Neural crest cell (in vitro differentiated cells): ENCODE data around the gene EPB41L4B. TPM values are rescaled to one million over a fixed set of nuclear protein-coding genes. Genes with fewer than 3 reads are reported as not detected.

Experiments used
- DNase-seq: peaks from one replicate; pipeline ENCODE4 v3.0.0; 2021; ENCODE audit warnings: low read depth, mixed read lengths, low spot score
- H3K27ac Mint-ChIP-seq: one replicate; pipeline ENCODE4 v1.8.0; 2021; ENCODE audit warnings: mild to moderate bottlenecking, mixed read lengths; ENCODE audit not compliant: unreplicated experiment
- H3K27me3 Mint-ChIP-seq: 2 replicates; pipeline ENCODE4 v1.8.0; 2021; ENCODE audit warnings: low read depth, mild to moderate bottlenecking, mixed read lengths
- H3K36me3 Mint-ChIP-seq: 2 replicates; pipeline ENCODE4 v1.8.0; 2021; ENCODE audit warnings: low read depth, mild to moderate bottlenecking, mixed read lengths
- H3K4me1 Mint-ChIP-seq: 2 replicates; pipeline ENCODE4 v1.8.0; 2021; ENCODE audit warnings: mixed read lengths
- H3K4me3 Mint-ChIP-seq: one replicate; pipeline ENCODE4 v1.8.0; 2021; ENCODE audit warnings: mild to moderate bottlenecking, mixed read lengths
- H3K9me3 Mint-ChIP-seq: 2 replicates; pipeline ENCODE4 v1.8.0; 2021; ENCODE audit warnings: mixed read lengths
- total RNA-seq: library from RNA; stranded (reverse); gene quantifications from 2 replicates; pipeline ENCODE4 v1.2.1, GENCODE V29; 2021
- TF ChIP-seq, protein P1 (sequence below): fragments of 200-600 bp; sonication (generic); conservative IDR thresholded peaks from 2 replicates; pipeline ENCODE4 v1.5.0; 2021; ENCODE audit warnings: antibody characterized with exemption, mild to moderate bottlenecking

The EPB41L4B gene
- total RNA-seq, 1 donor from 2014 or later: 1.4 TPM

DNA sequence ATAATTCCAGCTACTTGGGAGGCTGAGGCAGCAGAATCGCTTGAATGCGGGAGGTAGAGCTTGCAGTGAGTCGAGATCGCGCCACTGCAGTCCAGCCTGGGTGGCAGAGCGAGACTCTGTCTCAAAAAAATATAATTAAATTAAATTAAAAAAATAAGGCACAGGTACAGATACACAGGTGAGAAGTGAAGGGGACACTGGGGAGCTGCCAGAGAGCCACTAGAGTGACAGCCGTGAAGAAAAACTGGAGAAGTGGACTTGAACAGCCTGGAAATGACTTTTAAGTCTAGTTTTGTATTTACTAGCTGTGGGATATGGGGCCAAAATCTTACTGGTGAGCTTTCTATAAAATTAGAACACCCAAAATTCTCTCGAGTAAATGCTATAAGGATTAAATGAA lies 15.1 kb downstream of the EPB41L4B start:
- Mint-ChIP-seq H3K27me3 (peaks cover 4% of the 10 kb centered on the region), H3K27ac (no peak overlapping the region), H3K36me3 (no peaks in the 10 kb centered on the region), H3K9me3 (no peaks in the 10 kb centered on the region), H3K4me3 (no peak overlapping the region), H3K4me1 (peaks cover 6% of the 10 kb centered on the region)
- no peak for DNase-seq
- TF ChIP-seq, protein P1, sequence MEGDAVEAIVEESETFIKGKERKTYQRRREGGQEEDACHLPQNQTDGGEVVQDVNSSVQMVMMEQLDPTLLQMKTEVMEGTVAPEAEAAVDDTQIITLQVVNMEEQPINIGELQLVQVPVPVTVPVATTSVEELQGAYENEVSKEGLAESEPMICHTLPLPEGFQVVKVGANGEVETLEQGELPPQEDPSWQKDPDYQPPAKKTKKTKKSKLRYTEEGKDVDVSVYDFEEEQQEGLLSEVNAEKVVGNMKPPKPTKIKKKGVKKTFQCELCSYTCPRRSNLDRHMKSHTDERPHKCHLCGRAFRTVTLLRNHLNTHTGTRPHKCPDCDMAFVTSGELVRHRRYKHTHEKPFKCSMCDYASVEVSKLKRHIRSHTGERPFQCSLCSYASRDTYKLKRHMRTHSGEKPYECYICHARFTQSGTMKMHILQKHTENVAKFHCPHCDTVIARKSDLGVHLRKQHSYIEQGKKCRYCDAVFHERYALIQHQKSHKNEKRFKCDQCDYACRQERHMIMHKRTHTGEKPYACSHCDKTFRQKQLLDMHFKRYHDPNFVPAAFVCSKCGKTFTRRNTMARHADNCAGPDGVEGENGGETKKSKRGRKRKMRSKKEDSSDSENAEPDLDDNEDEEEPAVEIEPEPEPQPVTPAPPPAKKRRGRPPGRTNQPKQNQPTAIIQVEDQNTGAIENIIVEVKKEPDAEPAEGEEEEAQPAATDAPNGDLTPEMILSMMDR: no peak

GRCh38 chr9:109304347-109304746 lies 16.5 kb downstream of the EPB41L4B start:
- H3K27ac Mint-ChIP-seq: no peak overlapping the region

GRCh38 chr9:109303900-109304299 lies 17.0 kb downstream of the EPB41L4B start:
- H3K4me3 Mint-ChIP-seq: no peak overlapping the region
- DNase-seq: no peak
- H3K27me3 Mint-ChIP-seq: peaks cover 1% of the 10 kb centered on the region
- H3K4me1 Mint-ChIP-seq: no peaks in the 10 kb centered on the region
- no peaks in the 10 kb centered on the region for H3K36me3 Mint-ChIP-seq
- no peak overlapping the region for H3K27ac Mint-ChIP-seq
- H3K9me3 Mint-ChIP-seq: no peaks in the 10 kb centered on the region
- TF ChIP-seq, protein P1: no peak

More at GRCh38 chr9:109304347-109304746, 16.5 kb downstream of the EPB41L4B start:
- TF ChIP-seq, protein P1: no peak
- H3K4me3 Mint-ChIP-seq: no peak overlapping the region
- DNase-seq: no peak
- no peaks in the 10 kb centered on the region for H3K4me1 Mint-ChIP-seq
- no peaks in the 10 kb centered on the region for H3K27me3 Mint-ChIP-seq
- H3K36me3 Mint-ChIP-seq: no peaks in the 10 kb centered on the region
- H3K9me3 Mint-ChIP-seq: no peaks in the 10 kb centered on the region

DNA sequence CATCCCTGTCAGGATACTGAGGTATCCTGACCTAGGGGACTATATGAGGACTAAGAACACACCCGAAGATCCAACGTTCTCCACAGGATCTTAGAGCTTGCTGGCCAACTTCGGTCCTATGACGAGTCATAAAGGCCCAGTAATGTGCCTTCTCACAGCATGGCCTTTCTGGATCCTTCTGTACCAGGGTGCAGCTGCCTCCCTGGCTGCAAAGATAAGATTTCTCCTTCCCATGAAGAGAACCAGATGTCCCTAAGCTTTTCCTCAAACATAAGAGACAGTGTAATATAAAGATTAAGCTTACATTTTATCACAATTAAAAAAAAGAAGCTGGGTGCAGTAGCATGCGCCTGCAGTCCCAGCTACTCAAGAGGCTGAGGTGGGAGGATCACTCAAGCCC lies 18.3 kb downstream of the EPB41L4B start:
- TF ChIP-seq, protein P1: no peak
- DNase-seq: no peak
- Mint-ChIP-seq H3K4me1 (no peaks in the 10 kb centered on the region), H3K36me3 (no peaks in the 10 kb centered on the region), H3K27ac (no peak overlapping the region), H3K9me3 (no peaks in the 10 kb centered on the region), H3K27me3 (peaks cover 2% of the 10 kb centered on the region), H3K4me3 (no peak overlapping the region)

DNA sequence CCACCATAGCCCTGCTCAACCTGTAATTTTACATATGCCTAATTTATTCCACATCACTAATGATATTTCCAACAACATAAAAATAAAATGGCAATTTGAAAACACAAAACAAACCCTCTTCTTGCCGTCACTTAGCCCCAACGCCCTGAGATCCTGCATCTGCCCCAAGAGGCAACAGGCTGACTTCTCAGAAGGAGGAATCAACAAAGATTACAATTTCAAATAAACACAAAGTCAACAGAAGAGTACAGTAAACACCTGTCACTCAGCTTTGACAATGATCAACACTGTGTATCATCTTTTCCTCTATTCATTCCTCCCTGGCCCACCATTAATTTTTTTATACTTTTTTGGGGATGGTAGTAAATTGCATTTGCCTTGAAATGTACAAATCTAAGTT lies 19.8 kb downstream of the EPB41L4B start:
- no peak for DNase-seq
- H3K9me3 Mint-ChIP-seq: no peaks in the 10 kb centered on the region
- H3K27ac Mint-ChIP-seq: no peak overlapping the region
- H3K27me3 Mint-ChIP-seq: peaks cover 2% of the 10 kb centered on the region
- H3K36me3 Mint-ChIP-seq: no peaks in the 10 kb centered on the region
- H3K4me3 Mint-ChIP-seq: no peak overlapping the region
- no peaks in the 10 kb centered on the region for H3K4me1 Mint-ChIP-seq
- TF ChIP-seq, protein P1: no peak

- TF ChIP-seq, protein P1: no peak
- Mint-ChIP-seq H3K27ac (peak overlapping the region; percentile 86), H3K4me3 (no peak overlapping the region)
These were observed 21.0 kb downstream of the EPB41L4B start for GRCh38 chr9:109299891-109300290.

More at GRCh38 chr9:109299891-109300290, 21.0 kb downstream of the EPB41L4B start:
- Mint-ChIP-seq H3K4me1 (no peaks in the 10 kb centered on the region), H3K27me3 (peaks cover 2% of the 10 kb centered on the region), H3K36me3 (no peaks in the 10 kb centered on the region), H3K9me3 (no peaks in the 10 kb centered on the region)
- no peak for DNase-seq
